Activated CD4-positive, alpha-beta T cell treated with anti-CD3 and anti-CD28 coated beads, Interleukin-2, amount 50 U/mL, for 16 hours (primary cell): Measurements from ENCODE around the gene TPRG1.

Experiments
- DNase-seq: peaks from one replicate; pipeline ENCODE4 v3.0.0-alpha.2; 2020

The TPRG1 gene

GRCh38 chr3:189286188-189286587 is 114.4 kb downstream of the TPRG1 start:
- DNase-seq = no peak

GRCh38 chr3:189286916-189287315 is 115.1 kb downstream of the TPRG1 start:
- DNase-seq = no peak

GRCh38 chr3:189288348-189289235 is 116.8 kb downstream of the TPRG1 start:
- peak; percentile 80 for DNase-seq

GRCh38 chr3:189289251-189289650 is 117.5 kb downstream of the TPRG1 start:
- no peak for DNase-seq

- no peak for DNase-seq
Observed at GRCh38 chr3:189292667-189293484, 121.1 kb downstream of the TPRG1 start.

GRCh38 chr3:189294649-189295048 is 122.9 kb downstream of the TPRG1 start:
- DNase-seq = no peak

- DNase-seq = no peak
Observed at GRCh38 chr3:189295089-189295488, 123.3 kb downstream of the TPRG1 start.

- DNase-seq = no peak
Observed at GRCh38 chr3:189297932-189298331, 126.2 kb downstream of the TPRG1 start.

GRCh38 chr3:189298469-189299375 is 127.0 kb downstream of the TPRG1 start:
- DNase-seq = no peak

- DNase-seq = no peak
Observed at GRCh38 chr3:189300345-189300744, 128.6 kb downstream of the TPRG1 start.

- DNase-seq = no peak
Observed at GRCh38 chr3:189301479-189301878, 129.7 kb downstream of the TPRG1 start.

- no peak for DNase-seq
Observed at GRCh38 chr3:189303584-189303983, 131.8 kb downstream of the TPRG1 start.

GRCh38 chr3:189304465-189305351 is 132.9 kb downstream of the TPRG1 start:
- DNase-seq = peak; percentile 58

- peak; percentile 83 for DNase-seq
Observed at GRCh38 chr3:189305412-189305811, 133.6 kb downstream of the TPRG1 start.

GRCh38 chr3:189307963-189308362 is 136.2 kb downstream of the TPRG1 start:
- peak; percentile 71 for DNase-seq

GRCh38 chr3:189308608-189309007 is 136.8 kb downstream of the TPRG1 start:
- no peak for DNase-seq

GRCh38 chr3:189309400-189309975 is 137.7 kb downstream of the TPRG1 start:
- no peak for DNase-seq

- no peak for DNase-seq
Observed at GRCh38 chr3:189311521-189311920, 139.8 kb downstream of the TPRG1 start.

- no peak for DNase-seq
Observed at GRCh38 chr3:189312866-189313265, 141.1 kb downstream of the TPRG1 start.

GRCh38 chr3:189316296-189317019 is 144.7 kb downstream of the TPRG1 start:
- no peak for DNase-seq

- DNase-seq = no peak
Observed at GRCh38 chr3:189317911-189318310, 146.1 kb downstream of the TPRG1 start.
